ENCODE results near the gene MSL1. TPM values are rescaled to one million over a fixed set of nuclear protein-coding genes. Genes with fewer than 3 reads are reported as not detected.
A peak's percentile ranks its signal among the peaks of the same experiment; 100 is the strongest.

The MSL1 gene
- total RNA-seq, 1 experiment from 2014 or later: 59.8 TPM

DNA sequence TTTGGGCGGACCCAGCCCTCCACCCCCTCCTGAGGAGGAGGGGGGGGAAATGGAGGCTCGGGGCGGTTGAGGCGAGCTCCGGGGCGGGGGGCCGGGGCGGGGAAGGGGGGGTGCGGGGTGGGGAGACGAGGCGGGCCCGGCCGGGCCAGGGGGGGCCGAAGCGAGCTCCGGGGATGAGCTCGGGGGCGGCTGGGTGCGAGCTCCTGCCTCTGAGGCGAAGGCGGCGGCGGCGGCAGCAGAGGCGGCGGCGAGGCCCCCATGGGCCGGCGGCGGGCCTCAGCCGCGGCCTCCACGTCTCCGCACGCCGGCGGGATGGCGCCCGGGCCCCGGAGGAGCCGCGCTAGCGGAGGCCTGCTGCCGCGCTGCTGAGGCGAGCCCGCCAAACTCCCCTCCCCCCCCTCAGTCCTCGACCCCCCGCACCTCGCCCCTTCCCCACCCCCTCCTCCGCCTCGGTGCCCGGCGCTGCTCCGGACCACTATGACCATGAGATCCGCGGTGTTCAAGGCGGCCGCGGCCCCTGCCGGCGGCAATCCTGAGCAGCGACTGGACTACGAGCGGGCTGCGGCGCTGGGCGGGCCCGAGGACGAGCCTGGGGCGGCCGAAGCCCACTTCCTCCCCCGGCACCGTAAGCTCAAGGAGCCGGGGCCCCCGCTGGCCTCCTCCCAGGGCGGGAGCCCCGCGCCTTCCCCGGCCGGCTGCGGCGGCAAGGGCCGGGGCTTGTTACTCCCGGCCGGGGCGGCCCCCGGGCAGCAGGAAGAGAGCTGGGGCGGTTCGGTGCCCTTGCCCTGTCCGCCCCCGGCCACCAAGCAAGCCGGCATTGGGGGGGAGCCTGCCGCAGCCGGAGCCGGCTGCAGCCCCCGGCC lies 596 bp downstream of the MSL1 start:
- no TSS peak for BruUV-seq (replicated peaks)
- Mint-ChIP-seq H3K27ac (ENCODE audit: low read depth, unreplicated experiment) (peak overlapping the region; percentile 72), H3K27me3 (ENCODE audit: insufficient read depth, unreplicated experiment) (no peaks in the 10 kb centered on the region), H3K36me3 (ENCODE audit: insufficient read depth, unreplicated experiment) (peaks cover 48% of the 10 kb centered on the region), H3K9me3 (ENCODE audit: unreplicated experiment) (no peaks in the 10 kb centered on the region), H3K4me3 (ENCODE audit: unreplicated experiment) (peak overlapping the region; percentile 99), H3K4me1 (ENCODE audit: insufficient read depth, unreplicated experiment) (peaks cover 20% of the 10 kb centered on the region)
- POLR2A ChIA-PET: interaction anchor here (0.5 to 6.3 kb wide), 17 partner anchors 9 to 1567 kb away, joined by 3 to 160 read pairs (median 5); partner anchors contain the start of genes CASC3, EIF1, MED24 and NR1D1
- DNase-seq (ENCODE audit: unreplicated experiment): peak; percentile 30
- intact Hi-C loops (cut with micrococcal nuclease): no loop called here
- TF ChIP-seq, protein P1, sequence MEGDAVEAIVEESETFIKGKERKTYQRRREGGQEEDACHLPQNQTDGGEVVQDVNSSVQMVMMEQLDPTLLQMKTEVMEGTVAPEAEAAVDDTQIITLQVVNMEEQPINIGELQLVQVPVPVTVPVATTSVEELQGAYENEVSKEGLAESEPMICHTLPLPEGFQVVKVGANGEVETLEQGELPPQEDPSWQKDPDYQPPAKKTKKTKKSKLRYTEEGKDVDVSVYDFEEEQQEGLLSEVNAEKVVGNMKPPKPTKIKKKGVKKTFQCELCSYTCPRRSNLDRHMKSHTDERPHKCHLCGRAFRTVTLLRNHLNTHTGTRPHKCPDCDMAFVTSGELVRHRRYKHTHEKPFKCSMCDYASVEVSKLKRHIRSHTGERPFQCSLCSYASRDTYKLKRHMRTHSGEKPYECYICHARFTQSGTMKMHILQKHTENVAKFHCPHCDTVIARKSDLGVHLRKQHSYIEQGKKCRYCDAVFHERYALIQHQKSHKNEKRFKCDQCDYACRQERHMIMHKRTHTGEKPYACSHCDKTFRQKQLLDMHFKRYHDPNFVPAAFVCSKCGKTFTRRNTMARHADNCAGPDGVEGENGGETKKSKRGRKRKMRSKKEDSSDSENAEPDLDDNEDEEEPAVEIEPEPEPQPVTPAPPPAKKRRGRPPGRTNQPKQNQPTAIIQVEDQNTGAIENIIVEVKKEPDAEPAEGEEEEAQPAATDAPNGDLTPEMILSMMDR (IDR thresholded peaks at IDR 0.05; ENCODE audit: unreplicated experiment): no peak
- CTCF ChIA-PET: interaction anchor here (1.4 to 3.4 kb wide), 3 partner anchors 9 to 62 kb away, joined by 4 to 38 read pairs (median 5); no protein-coding TSS in a partner anchor

DNA sequence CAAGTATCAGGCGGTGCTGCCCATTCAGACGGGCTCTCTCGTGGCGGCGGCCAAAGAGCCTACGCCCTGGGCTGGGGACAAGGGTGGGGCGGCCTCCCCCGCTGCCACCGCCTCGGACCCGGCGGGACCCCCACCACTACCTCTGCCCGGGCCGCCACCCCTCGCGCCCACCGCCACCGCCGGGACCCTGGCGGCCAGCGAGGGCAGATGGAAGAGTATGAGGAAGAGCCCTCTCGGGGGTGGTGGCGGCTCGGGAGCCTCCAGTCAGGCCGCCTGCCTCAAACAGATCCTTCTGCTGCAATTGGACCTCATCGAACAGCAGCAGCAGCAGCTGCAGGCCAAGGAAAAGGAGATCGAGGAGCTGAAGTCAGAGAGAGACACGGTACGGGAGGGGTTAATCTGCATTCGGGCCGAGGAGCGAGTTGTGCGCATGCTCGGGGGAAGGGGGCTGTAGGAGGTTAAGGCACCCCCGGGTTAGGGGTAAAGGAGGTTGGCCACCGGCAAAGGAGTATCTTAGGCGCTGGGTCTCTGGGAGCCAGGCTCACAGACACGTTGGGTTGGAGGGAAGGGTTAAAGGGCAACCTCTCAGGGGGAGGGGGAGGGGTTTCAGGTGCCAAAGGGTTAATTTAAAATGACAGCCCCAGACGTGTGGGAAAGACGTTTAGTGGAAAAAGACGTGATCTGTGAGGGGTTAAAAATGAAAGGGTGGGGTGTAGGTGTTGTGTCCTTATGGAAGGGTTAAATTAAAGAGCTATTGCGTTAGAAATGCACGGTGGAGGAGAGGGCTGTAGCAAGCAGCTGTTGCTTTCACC lies 1.4 kb downstream of the MSL1 start:
- H3K4me3 Mint-ChIP-seq (ENCODE audit: unreplicated experiment): peak overlapping the region; percentile 99
- ChIA-PET CTCF (interaction anchor here (1.0 to 3.4 kb wide), 8 partner anchors 10 to 70 kb away, joined by 4 to 38 read pairs (median 5); partner anchors contain the start of genes CASC3 and NR1D1), POLR2A (interaction anchor here (0.5 to 6.3 kb wide), 27 partner anchors 10 to 1566 kb away, joined by 3 to 160 read pairs (median 4); partner anchors contain the start of genes CASC3, CSF3, EIF1 and MED24)
- intact Hi-C loops (cut with micrococcal nuclease): no loop called here
- peak; percentile 48 for DNase-seq (ENCODE audit: unreplicated experiment)
- no peaks in the 10 kb centered on the region for H3K27me3 Mint-ChIP-seq (ENCODE audit: insufficient read depth, unreplicated experiment)
- no TSS peak for BruUV-seq (replicated peaks)
- H3K9me3 Mint-ChIP-seq (ENCODE audit: unreplicated experiment): no peaks in the 10 kb centered on the region
- TF ChIP-seq, protein P1 (IDR thresholded peaks at IDR 0.05; ENCODE audit: unreplicated experiment): no peak
- peak overlapping the region; percentile 72 for H3K27ac Mint-ChIP-seq (ENCODE audit: low read depth, unreplicated experiment)
- H3K36me3 Mint-ChIP-seq (ENCODE audit: insufficient read depth, unreplicated experiment): peaks cover 55% of the 10 kb centered on the region
- H3K4me1 Mint-ChIP-seq (ENCODE audit: insufficient read depth, unreplicated experiment): peaks cover 20% of the 10 kb centered on the region

DNA sequence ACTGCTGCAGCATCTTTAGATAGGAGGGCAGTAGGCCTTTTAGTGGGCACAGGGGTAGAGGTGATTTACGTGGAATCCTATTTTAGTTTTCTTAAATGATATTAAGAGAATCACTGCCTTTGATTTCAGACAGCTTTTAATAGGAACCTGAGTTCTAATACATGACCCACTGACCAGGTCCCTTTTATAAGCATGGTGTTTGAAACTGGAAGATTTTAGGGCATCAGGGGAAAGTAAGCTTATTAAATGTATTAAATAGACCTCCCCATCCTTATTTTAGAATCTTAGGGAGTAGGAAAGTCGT lies 2.0 kb downstream of the MSL1 start:
- no peaks in the 10 kb centered on the region for H3K27me3 Mint-ChIP-seq (ENCODE audit: insufficient read depth, unreplicated experiment)
- CTCF ChIA-PET: interaction anchor here (1.0 to 3.4 kb wide), 10 partner anchors 10 to 186 kb away, joined by 3 to 38 read pairs (median 4); partner anchors contain the start of genes CASC3 and NR1D1
- peaks cover 57% of the 10 kb centered on the region for H3K36me3 Mint-ChIP-seq (ENCODE audit: insufficient read depth, unreplicated experiment)

More for the DNA sequence above, 2.0 kb downstream of the MSL1 start:
- Mint-ChIP-seq H3K4me3 (ENCODE audit: unreplicated experiment) (peak overlapping the region; percentile 99), H3K4me1 (ENCODE audit: insufficient read depth, unreplicated experiment) (peaks cover 20% of the 10 kb centered on the region), H3K9me3 (ENCODE audit: unreplicated experiment) (no peaks in the 10 kb centered on the region), H3K27ac (ENCODE audit: low read depth, unreplicated experiment) (peak overlapping the region; percentile 72)
- intact Hi-C loops (cut with micrococcal nuclease): loop anchor here (1.0 kb wide), 1 partner anchor 16 kb away; no protein-coding TSS in a partner anchor
- TSS peak; percentile 32 for BruUV-seq (replicated peaks)
- TF ChIP-seq, protein P1 (IDR thresholded peaks at IDR 0.05; ENCODE audit: unreplicated experiment): no peak
- DNase-seq (ENCODE audit: unreplicated experiment): no peak
- POLR2A ChIA-PET: interaction anchor here (0.5 to 6.3 kb wide), 24 partner anchors 10 to 197 kb away, joined by 3 to 160 read pairs (median 5); partner anchors contain the start of genes CASC3, CSF3, MED24 and NR1D1

All from MCF 10A (cell line).